Activated CD4-positive, alpha-beta T cell treated with anti-CD3 and anti-CD28 coated beads, Interleukin-2, amount 10 ng/mL, durations not matched to agents 7 days and 5 days (primary cell): Measurements from ENCODE around the gene SEMA3E. TPM values are rescaled to one million over a fixed set of nuclear protein-coding genes. Genes with fewer than 3 reads are reported as not detected.

ENCODE experiments used
- CTCF ChIA-PET: fragments of 350-600 bp; sonication (Branson Sonifier 250); formaldehyde crosslinking; loops from one replicate; lab custom pipeline; 2021; ENCODE audit warnings: antibody characterized with exemption; lab: Charles Lee
- POLR2A ChIA-PET: fragments of 350-600 bp; sonication (Branson Sonifier 250); formaldehyde crosslinking; loops from one replicate; lab custom pipeline; 2021; ENCODE audit warnings: antibody characterized with exemption; lab: Charles Lee
- DNase-seq: peaks from one replicate; pipeline ENCODE4 v3.0.0-alpha.2; 2020
- H3K27ac Mint-ChIP-seq: one replicate; pipeline ENCODE4 v1.8.0; 2021; ENCODE audit warnings: mild to moderate bottlenecking, moderate library complexity, mixed read lengths
- H3K27me3 Mint-ChIP-seq: one replicate; pipeline ENCODE4 v1.8.0; 2021; ENCODE audit warnings: mixed read lengths
- H3K36me3 Mint-ChIP-seq: one replicate; pipeline ENCODE4 v1.8.0; 2021; ENCODE audit warnings: low read depth, mixed read lengths
- H3K4me1 Mint-ChIP-seq: one replicate; pipeline ENCODE4 v1.8.0; 2021; ENCODE audit warnings: mixed read lengths
- H3K4me3 Mint-ChIP-seq: one replicate; pipeline ENCODE4 v1.8.0; 2021; ENCODE audit warnings: mild to moderate bottlenecking, moderate library complexity, mixed read lengths
- H3K9me3 Mint-ChIP-seq: one replicate; pipeline ENCODE4 v1.8.0; 2021; ENCODE audit warnings: mixed read lengths
- total RNA-seq, 2 experiments: library from RNA; stranded (reverse); gene quantifications; one replicate each; pipeline ENCODE4 v1.2.3, GENCODE V29; 2021

Gene SEMA3E
- total RNA-seq, 2 experiments from 2014 or later: not detected

- H3K27ac Mint-ChIP-seq: no peak overlapping the region
- H3K36me3 Mint-ChIP-seq: no peaks in the 10 kb centered on the region
- H3K27me3 Mint-ChIP-seq: no peaks in the 10 kb centered on the region
- no peak for DNase-seq
- POLR2A ChIA-PET: no interaction called here
- H3K9me3 Mint-ChIP-seq: no peaks in the 10 kb centered on the region
- no peaks in the 10 kb centered on the region for H3K4me1 Mint-ChIP-seq
- CTCF ChIA-PET: no interaction called here
- no peak overlapping the region for H3K4me3 Mint-ChIP-seq
Measured at GRCh38 chr7:83617858-83618257, 31.1 kb downstream of the SEMA3E start.

GRCh38 chr7:83614112-83614511, 34.8 kb downstream of the SEMA3E start:
- ChIA-PET POLR2A (no interaction called here), CTCF (no interaction called here)
- Mint-ChIP-seq H3K27ac (no peak overlapping the region), H3K4me3 (no peak overlapping the region), H3K27me3 (no peaks in the 10 kb centered on the region), H3K9me3 (no peaks in the 10 kb centered on the region), H3K36me3 (no peaks in the 10 kb centered on the region), H3K4me1 (no peaks in the 10 kb centered on the region)
- DNase-seq: no peak

- no peak for DNase-seq
- ChIA-PET CTCF (no interaction called here), POLR2A (no interaction called here)
- H3K4me1 Mint-ChIP-seq: no peaks in the 10 kb centered on the region
- no peak overlapping the region for H3K27ac Mint-ChIP-seq
- H3K27me3 Mint-ChIP-seq: no peaks in the 10 kb centered on the region
- no peaks in the 10 kb centered on the region for H3K9me3 Mint-ChIP-seq
- no peak overlapping the region for H3K4me3 Mint-ChIP-seq
- no peaks in the 10 kb centered on the region for H3K36me3 Mint-ChIP-seq
Measured at GRCh38 chr7:83613232-83613631, 35.7 kb downstream of the SEMA3E start.

GRCh38 chr7:83611776-83612175, 37.2 kb downstream of the SEMA3E start:
- H3K27me3 Mint-ChIP-seq: no peaks in the 10 kb centered on the region
- ChIA-PET POLR2A (no interaction called here), CTCF (no interaction called here)
- H3K27ac Mint-ChIP-seq: no peak overlapping the region
- no peaks in the 10 kb centered on the region for H3K36me3 Mint-ChIP-seq
- no peak for DNase-seq
- no peak overlapping the region for H3K4me3 Mint-ChIP-seq
- no peaks in the 10 kb centered on the region for H3K4me1 Mint-ChIP-seq
- peaks cover 2% of the 10 kb centered on the region for H3K9me3 Mint-ChIP-seq

GRCh38 chr7:83610649-83611304, 38.2 kb downstream of the SEMA3E start:
- POLR2A ChIA-PET: no interaction called here
- H3K27me3 Mint-ChIP-seq: no peaks in the 10 kb centered on the region
- H3K27ac Mint-ChIP-seq: no peak overlapping the region
- H3K4me3 Mint-ChIP-seq: no peak overlapping the region
- DNase-seq: no peak
- H3K4me1 Mint-ChIP-seq: no peaks in the 10 kb centered on the region
- CTCF ChIA-PET: no interaction called here
- no peaks in the 10 kb centered on the region for H3K36me3 Mint-ChIP-seq
- peaks cover 2% of the 10 kb centered on the region for H3K9me3 Mint-ChIP-seq

DNA sequence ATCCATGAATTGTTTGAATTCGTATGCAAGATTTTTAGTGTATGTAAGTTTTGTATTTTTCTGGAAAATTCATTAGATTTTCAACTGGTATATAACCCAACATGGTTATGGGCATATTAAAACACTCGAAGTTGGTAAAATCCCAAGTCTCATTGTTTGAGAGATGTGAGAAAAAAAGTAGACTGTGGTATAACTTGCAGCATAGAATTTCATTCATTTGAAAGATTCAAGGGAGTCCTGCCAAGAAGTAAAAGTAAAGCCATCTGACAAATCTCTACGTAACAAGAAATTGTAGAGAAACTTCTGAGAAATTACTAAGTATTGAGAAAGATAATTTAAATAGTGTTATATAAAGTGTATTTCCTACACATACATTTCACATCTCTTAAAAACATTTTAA, 40.2 kb downstream of the SEMA3E start:
- ChIA-PET CTCF (no interaction called here), POLR2A (no interaction called here)
- H3K4me1 Mint-ChIP-seq: no peaks in the 10 kb centered on the region
- no peaks in the 10 kb centered on the region for H3K36me3 Mint-ChIP-seq
- H3K9me3 Mint-ChIP-seq: peaks cover 2% of the 10 kb centered on the region
- H3K27me3 Mint-ChIP-seq: no peaks in the 10 kb centered on the region
- no peak for DNase-seq
- H3K27ac Mint-ChIP-seq: no peak overlapping the region
- no peak overlapping the region for H3K4me3 Mint-ChIP-seq

DNA sequence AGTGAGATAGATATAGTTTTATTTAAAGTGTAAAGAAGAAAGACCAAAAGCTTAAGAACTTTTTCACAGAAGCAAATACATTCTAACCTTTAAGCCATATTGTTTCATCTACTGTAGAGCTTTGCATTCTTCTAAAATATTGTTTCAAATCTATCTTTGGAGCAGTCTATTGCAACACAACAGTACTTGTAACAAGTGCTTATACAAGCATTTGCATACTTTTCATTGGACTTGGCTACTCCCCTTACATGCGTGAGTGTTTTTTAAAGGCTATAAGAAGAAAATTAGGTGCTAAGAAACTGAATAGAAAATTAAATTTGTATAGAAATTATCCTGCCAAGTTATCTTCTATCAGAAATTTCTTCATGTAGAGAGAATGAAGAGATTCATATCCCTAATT, 45.3 kb downstream of the SEMA3E start:
- Mint-ChIP-seq H3K9me3 (peaks cover 6% of the 10 kb centered on the region), H3K27ac (no peak overlapping the region), H3K36me3 (no peaks in the 10 kb centered on the region), H3K27me3 (no peaks in the 10 kb centered on the region), H3K4me3 (no peak overlapping the region), H3K4me1 (no peaks in the 10 kb centered on the region)
- no peak for DNase-seq
- ChIA-PET POLR2A (no interaction called here), CTCF (no interaction called here)

GRCh38 chr7:83599131-83599530, 49.8 kb downstream of the SEMA3E start:
- H3K4me3 Mint-ChIP-seq: no peak overlapping the region
- no peak overlapping the region for H3K27ac Mint-ChIP-seq
- DNase-seq: no peak
- no peaks in the 10 kb centered on the region for H3K27me3 Mint-ChIP-seq
- CTCF ChIA-PET: no interaction called here
- POLR2A ChIA-PET: no interaction called here
- no peaks in the 10 kb centered on the region for H3K36me3 Mint-ChIP-seq
- H3K9me3 Mint-ChIP-seq: peaks cover 4% of the 10 kb centered on the region
- H3K4me1 Mint-ChIP-seq: no peaks in the 10 kb centered on the region

DNA sequence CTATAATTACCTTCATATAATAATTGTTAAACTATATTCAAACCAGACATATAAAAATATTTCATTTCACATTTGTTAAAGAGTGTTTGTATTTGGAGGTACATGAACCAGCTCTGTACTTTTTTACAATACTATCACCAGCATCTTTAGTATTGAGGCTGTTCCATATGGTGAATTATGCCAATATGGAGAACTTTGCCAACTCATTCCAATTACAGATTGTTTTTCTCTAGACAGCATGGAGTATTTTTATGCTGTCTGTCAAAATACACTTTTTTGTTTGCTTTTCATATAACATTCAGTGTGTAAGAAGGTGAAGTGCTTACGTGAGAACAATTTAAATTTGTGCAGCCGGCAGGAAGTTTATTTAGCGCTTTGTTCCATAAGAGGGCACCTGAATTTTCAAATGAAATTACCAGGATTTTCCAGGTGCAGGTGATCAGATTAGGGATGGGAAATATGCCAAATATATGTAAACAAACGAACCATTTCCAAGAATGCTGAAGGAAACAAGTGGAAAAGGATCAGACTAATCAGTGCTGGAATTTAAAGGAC, 54.9 kb downstream of the SEMA3E start:
- Mint-ChIP-seq H3K4me3 (no peak overlapping the region), H3K4me1 (no peaks in the 10 kb centered on the region), H3K9me3 (no peaks in the 10 kb centered on the region), H3K36me3 (no peaks in the 10 kb centered on the region), H3K27ac (no peak overlapping the region), H3K27me3 (no peaks in the 10 kb centered on the region)
- ChIA-PET POLR2A (no interaction called here), CTCF (no interaction called here)
- no peak for DNase-seq

- CTCF ChIA-PET: no interaction called here
- Mint-ChIP-seq H3K27ac (no peak overlapping the region), H3K36me3 (no peaks in the 10 kb centered on the region), H3K27me3 (no peaks in the 10 kb centered on the region), H3K4me1 (no peaks in the 10 kb centered on the region), H3K9me3 (no peaks in the 10 kb centered on the region), H3K4me3 (no peak overlapping the region)
- DNase-seq: no peak
- POLR2A ChIA-PET: no interaction called here
Measured at GRCh38 chr7:83588602-83589240, 60.2 kb downstream of the SEMA3E start.

DNA sequence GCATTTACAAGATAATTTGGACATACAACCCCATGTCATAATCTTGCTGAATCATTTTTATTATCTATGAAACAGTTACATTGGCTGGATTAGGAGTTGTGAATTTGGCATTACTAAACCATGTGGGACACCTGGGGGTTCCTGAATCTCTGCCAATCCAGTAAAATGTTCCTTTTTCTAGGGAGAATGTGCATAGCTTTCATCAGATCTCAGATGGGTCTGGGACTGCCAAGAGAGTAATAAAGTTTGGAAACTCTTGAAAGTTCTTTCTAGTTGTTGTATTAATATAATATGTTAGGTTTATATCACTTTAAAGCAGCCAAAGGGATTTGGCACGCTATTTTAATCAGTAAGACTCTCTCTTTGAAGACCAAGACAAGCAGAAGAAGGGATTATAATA, 62.7 kb downstream of the SEMA3E start:
- CTCF ChIA-PET: no interaction called here
- no peak overlapping the region for H3K27ac Mint-ChIP-seq
- no peak for DNase-seq

DNA sequence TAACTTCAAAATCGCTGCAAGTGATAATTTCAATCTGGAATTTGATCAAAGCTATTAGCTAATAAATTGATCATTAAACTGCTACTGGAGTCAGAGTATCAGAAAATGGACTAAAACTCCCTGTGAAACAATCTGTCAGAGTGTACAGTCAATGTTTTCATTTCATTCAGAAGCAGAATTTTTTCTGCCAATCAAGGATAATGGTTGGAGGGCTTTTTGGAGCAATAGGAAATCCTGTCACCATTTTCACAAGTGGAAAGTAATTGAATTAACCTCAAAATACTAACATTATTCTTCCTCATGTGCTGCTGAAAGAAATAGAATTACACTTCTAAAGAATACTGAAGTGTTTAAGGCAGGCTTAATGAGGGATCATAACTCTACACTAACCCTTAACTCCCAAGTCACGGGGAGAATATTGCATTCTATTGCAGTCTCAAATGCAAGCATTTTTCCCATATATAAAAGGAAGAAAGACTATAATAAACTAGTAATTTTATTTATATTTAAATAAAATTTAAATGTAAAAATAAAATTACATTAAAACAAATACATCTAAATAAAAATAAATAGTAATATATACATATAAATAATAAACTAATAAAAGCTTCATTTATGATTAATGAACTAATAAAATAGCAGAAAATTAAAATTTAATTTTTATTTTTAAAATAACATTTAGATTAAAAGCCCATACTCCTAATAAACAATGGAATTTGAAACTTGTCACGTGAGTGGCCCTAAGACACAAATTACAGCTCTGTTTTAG, 67.1 kb downstream of the SEMA3E start:
- Mint-ChIP-seq H3K4me1 (no peaks in the 10 kb centered on the region), H3K27me3 (no peaks in the 10 kb centered on the region), H3K27ac (no peak overlapping the region), H3K4me3 (no peak overlapping the region), H3K36me3 (no peaks in the 10 kb centered on the region), H3K9me3 (no peaks in the 10 kb centered on the region)
- POLR2A ChIA-PET: no interaction called here
- CTCF ChIA-PET: no interaction called here
- no peak for DNase-seq

More for the DNA sequence above, 62.7 kb downstream of the SEMA3E start:
- Mint-ChIP-seq H3K36me3 (no peaks in the 10 kb centered on the region), H3K4me3 (no peak overlapping the region), H3K9me3 (no peaks in the 10 kb centered on the region), H3K4me1 (no peaks in the 10 kb centered on the region), H3K27me3 (no peaks in the 10 kb centered on the region)
- POLR2A ChIA-PET: no interaction called here

GRCh38 chr7:83579740-83580139, 69.2 kb downstream of the SEMA3E start:
- no peak for DNase-seq
- ChIA-PET CTCF (no interaction called here), POLR2A (no interaction called here)
- H3K9me3 Mint-ChIP-seq: no peaks in the 10 kb centered on the region
- H3K36me3 Mint-ChIP-seq: no peaks in the 10 kb centered on the region
- H3K27ac Mint-ChIP-seq: no peak overlapping the region
- H3K4me1 Mint-ChIP-seq: no peaks in the 10 kb centered on the region
- no peak overlapping the region for H3K4me3 Mint-ChIP-seq
- H3K27me3 Mint-ChIP-seq: no peaks in the 10 kb centered on the region
